ENCODE measurements around the gene KRTAP10-1. TPM values are rescaled to one million over a fixed set of nuclear protein-coding genes. Genes with fewer than 3 reads are reported as not detected.
"Not testable (repeated sequence)": the region's sequence is repeated elsewhere in the genome, so short reads cannot be mapped to it uniquely, and the experiment has no call there.

KRTAP10-1 gene
- total and polyA plus RNA-seq, 2 donors, result not detected

- no peaks in the 10 kb centered on the region for H3K9me3 ChIP-seq (ENCODE audit: control insufficient read depth in 2 of 2, insufficient read depth in 1 of 2, low read length in 1 of 2)
- WGBS, result 93% methylated on average over 30 of the region's 30 CpGs
- H3K4me3 ChIP-seq (ENCODE audit: low read length in 2 of 2), result no peak overlapping the region
- no peaks in the 10 kb centered on the region for H3K36me3 ChIP-seq (ENCODE audit: control insufficient read depth in 2 of 2, insufficient read depth in 2 of 2, low read length in 1 of 2)
- DNase-seq (ENCODE audit: low read depth in 6 of 9, low spot score in 9 of 9), result no peak
- H3K4me1 ChIP-seq (ENCODE audit: control insufficient read depth in 2 of 2, insufficient read depth in 2 of 2, low read length in 2 of 2), result peaks cover 0 to 3% of the 10 kb centered on the region in 2 donors
- H3K27ac ChIP-seq (ENCODE audit: low read depth in 1 of 2, low read length in 1 of 2), result no peak overlapping the region
- H3K27me3 ChIP-seq (ENCODE audit: control insufficient read depth in 2 of 2, insufficient read depth in 1 of 2, low read length in 1 of 2), result peaks cover 1 to 14% of the 10 kb centered on the region in 2 donors
These were observed 31.1 kb downstream of the KRTAP10-1 start for GRCh38 chr21:44508711-44509445.

- H3K4me3 ChIP-seq (ENCODE audit: low read length in 2 of 2), result no peak overlapping the region
- no peaks in the 10 kb centered on the region for H3K9me3 ChIP-seq (ENCODE audit: control insufficient read depth in 2 of 2, insufficient read depth in 1 of 2, low read length in 1 of 2)
- no peak overlapping the region for H3K27ac ChIP-seq (ENCODE audit: low read depth in 1 of 2, low read length in 1 of 2)
- H3K4me1 ChIP-seq (ENCODE audit: control insufficient read depth in 2 of 2, insufficient read depth in 2 of 2, low read length in 2 of 2), result peaks cover 0 to 3% of the 10 kb centered on the region in 2 donors
- no peak for DNase-seq (ENCODE audit: low read depth in 6 of 9, low spot score in 9 of 9)
- no peaks in the 10 kb centered on the region for H3K36me3 ChIP-seq (ENCODE audit: control insufficient read depth in 2 of 2, insufficient read depth in 2 of 2, low read length in 1 of 2)
- WGBS, result 96% methylated on average over 9 of the region's 9 CpGs
- peaks cover 3 to 19% of the 10 kb centered on the region in 2 donors for H3K27me3 ChIP-seq (ENCODE audit: control insufficient read depth in 2 of 2, insufficient read depth in 1 of 2, low read length in 1 of 2)
These were observed 31.6 kb downstream of the KRTAP10-1 start for GRCh38 chr21:44508426-44508710.

DNA sequence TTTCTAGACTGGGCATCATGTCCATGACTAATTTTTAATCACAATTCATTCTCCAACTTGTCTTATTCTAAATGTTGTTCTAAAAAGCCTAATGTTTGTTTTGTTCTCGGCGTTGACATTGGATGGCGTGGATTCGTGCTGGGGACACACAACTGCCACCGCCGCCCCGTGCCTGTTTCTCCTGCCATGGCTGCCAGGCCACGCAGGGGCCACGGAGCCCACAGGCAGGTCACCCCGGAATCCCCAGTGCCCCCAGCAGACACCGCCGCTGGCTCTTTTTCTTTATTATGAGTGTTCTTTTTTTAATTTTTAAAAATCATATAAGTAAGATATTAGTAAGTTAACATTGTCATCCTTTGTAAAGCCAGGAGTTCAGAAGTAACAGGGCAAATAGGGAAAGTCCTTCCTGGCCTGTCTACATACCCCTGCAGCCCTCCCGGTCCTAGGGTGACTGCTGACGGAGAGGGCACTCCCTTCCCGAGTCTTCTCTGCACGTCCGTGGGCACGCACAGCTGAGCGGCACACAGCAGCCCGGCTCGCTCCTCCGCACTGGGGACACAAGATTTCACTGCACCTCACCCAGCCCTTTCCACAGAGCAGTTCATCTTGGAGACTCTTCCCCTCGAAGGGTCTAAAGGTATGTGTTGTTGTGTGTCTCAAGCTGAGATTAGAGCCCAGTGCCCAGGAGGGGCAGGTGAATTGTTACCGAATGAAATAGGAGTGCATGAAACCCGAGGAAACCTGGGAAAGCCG is 32.1 kb downstream of the KRTAP10-1 start:
- H3K4me1 ChIP-seq (ENCODE audit: control insufficient read depth in 2 of 2, insufficient read depth in 2 of 2, low read length in 2 of 2), result peaks cover 0 to 3% of the 10 kb centered on the region in 2 donors
- no peak overlapping the region for H3K27ac ChIP-seq (ENCODE audit: low read depth in 1 of 2, low read length in 1 of 2)
- H3K4me3 ChIP-seq (ENCODE audit: low read length in 2 of 2), result no peak overlapping the region
- no peaks in the 10 kb centered on the region for H3K9me3 ChIP-seq (ENCODE audit: control insufficient read depth in 2 of 2, insufficient read depth in 1 of 2, low read length in 1 of 2)
- no peaks in the 10 kb centered on the region for H3K36me3 ChIP-seq (ENCODE audit: control insufficient read depth in 2 of 2, insufficient read depth in 2 of 2, low read length in 1 of 2)
- WGBS, result 94% methylated on average over 26 of the region's 26 CpGs
- DNase-seq (ENCODE audit: low read depth in 6 of 9, low spot score in 9 of 9), result no peak
- H3K27me3 ChIP-seq (ENCODE audit: control insufficient read depth in 2 of 2, insufficient read depth in 1 of 2, low read length in 1 of 2), result peaks cover 3 to 24% of the 10 kb centered on the region in 2 donors

DNA sequence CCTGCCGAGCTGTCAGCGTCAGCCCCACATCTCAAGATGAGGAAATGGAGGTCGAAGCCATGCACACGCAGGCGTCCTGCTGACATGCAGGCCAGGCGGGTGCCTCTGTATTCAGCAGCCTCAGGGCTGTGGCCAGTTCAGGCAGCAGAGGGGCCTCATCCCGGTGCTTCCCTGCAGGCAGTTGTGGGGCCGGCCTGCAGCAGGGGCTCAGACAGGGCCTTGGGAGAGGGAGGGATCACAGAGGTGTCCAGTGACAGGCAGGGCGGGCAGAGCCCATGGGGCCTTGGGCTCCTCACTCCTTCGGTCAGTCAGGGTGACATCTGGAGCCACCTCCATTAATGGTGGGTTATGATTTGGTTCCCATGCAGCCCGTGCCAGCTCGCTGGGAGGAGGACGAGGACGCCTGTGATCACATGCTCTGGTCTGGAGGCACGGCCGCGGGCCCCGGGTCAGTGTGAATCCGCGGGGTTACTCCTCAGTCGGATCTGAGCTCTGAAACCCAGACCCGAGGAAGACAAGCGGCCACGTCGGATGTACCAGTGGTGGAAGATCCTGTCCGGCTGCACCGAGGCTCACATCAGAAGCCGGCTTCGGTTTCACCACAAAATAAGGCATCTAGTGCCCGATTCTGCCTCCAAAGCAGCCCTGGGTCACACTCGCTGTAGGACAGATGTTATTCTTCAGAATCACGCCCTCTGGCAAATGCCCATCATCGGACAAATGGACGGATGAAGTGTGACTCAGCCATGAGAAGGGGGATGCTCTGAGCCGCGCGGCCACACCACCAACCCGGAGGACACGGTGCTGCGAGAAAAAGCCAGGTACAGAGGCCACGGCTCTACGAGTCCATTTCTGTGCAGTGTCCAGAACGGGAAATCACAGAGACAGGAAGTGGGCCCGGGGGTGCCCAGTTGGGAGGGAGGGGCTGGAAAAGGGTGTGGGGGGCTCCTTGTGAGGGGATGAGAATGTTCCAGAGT is 33.4 kb downstream of the KRTAP10-1 start:
- Histone ChIP-seq H3K4me1 (ENCODE audit: control insufficient read depth in 2 of 2, insufficient read depth in 2 of 2, low read length in 2 of 2) (peaks cover 0 to 3% of the 10 kb centered on the region in 2 donors), H3K36me3 (ENCODE audit: control insufficient read depth in 2 of 2, insufficient read depth in 2 of 2, low read length in 1 of 2) (no peaks in the 10 kb centered on the region), H3K27me3 (ENCODE audit: control insufficient read depth in 2 of 2, insufficient read depth in 1 of 2, low read length in 1 of 2) (peaks cover 3 to 29% of the 10 kb centered on the region in 2 donors), H3K27ac (ENCODE audit: low read depth in 1 of 2, low read length in 1 of 2) (no peak overlapping the region), H3K4me3 (ENCODE audit: low read length in 2 of 2) (no peak overlapping the region), H3K9me3 (ENCODE audit: control insufficient read depth in 2 of 2, insufficient read depth in 1 of 2, low read length in 1 of 2) (no peaks in the 10 kb centered on the region)
- 91% methylated on average over 44 of the region's 44 CpGs for WGBS
- no peak for DNase-seq (ENCODE audit: low read depth in 6 of 9, low spot score in 9 of 9)

- Histone ChIP-seq H3K4me3 (ENCODE audit: low read length in 2 of 2) (no peak overlapping the region), H3K4me1 (ENCODE audit: control insufficient read depth in 2 of 2, insufficient read depth in 2 of 2, low read length in 2 of 2) (peaks cover 0 to 3% of the 10 kb centered on the region in 2 donors), H3K27me3 (ENCODE audit: control insufficient read depth in 2 of 2, insufficient read depth in 1 of 2, low read length in 1 of 2) (peaks cover 3 to 29% of the 10 kb centered on the region in 2 donors), H3K9me3 (ENCODE audit: control insufficient read depth in 2 of 2, insufficient read depth in 1 of 2, low read length in 1 of 2) (no peaks in the 10 kb centered on the region), H3K27ac (ENCODE audit: low read depth in 1 of 2, low read length in 1 of 2) (no peak overlapping the region), H3K36me3 (ENCODE audit: control insufficient read depth in 2 of 2, insufficient read depth in 2 of 2, low read length in 1 of 2) (no peaks in the 10 kb centered on the region)
- DNase-seq (ENCODE audit: low read depth in 6 of 9, low spot score in 9 of 9), result no peak
- WGBS, result 92% methylated on average over 16 of the region's 16 CpGs
These were observed 34.2 kb downstream of the KRTAP10-1 start for GRCh38 chr21:44505673-44506278.

DNA sequence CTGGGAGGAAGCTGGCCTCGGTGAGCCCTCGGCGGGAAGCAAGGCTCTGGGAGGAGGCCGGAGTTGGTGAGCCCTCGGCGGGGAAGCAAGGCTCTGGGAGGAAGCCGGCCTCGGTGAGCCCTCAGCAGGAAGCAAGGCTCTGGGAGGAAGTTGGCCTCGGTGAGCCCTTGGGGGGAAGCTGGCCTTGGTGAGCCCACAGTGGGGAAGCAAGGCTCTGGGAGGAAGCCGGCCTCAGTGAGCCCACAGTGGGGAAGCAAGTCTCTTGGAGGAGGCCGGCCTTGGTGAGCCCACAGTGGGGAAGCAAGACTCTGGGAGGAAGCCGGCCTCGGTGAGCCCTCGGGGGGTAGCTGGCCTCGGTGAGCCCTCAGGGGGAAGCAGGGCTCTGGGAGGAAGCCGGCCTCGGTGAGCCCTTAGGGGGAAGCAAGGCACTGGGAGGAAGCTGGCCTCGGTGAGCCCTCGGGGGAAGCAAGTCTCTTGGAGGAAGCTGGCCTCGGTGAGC is 36.0 kb downstream of the KRTAP10-1 start:
- WGBS, result 29% methylated on average over 20 of the region's 20 CpGs
- DNase-seq (ENCODE audit: low read depth in 6 of 9, low spot score in 9 of 9), result no peak
- Histone ChIP-seq H3K4me3 (ENCODE audit: low read length in 2 of 2) (no peak overlapping the region), H3K9me3 (ENCODE audit: control insufficient read depth in 2 of 2, insufficient read depth in 1 of 2, low read length in 1 of 2) (no peaks in the 10 kb centered on the region), H3K27ac (ENCODE audit: low read depth in 1 of 2, low read length in 1 of 2) (no peak overlapping the region), H3K4me1 (ENCODE audit: control insufficient read depth in 2 of 2, insufficient read depth in 2 of 2, low read length in 2 of 2) (no peaks in the 10 kb centered on the region), H3K27me3 (ENCODE audit: control insufficient read depth in 2 of 2, insufficient read depth in 1 of 2, low read length in 1 of 2) (peaks cover 3 to 30% of the 10 kb centered on the region in 2 donors), H3K36me3 (ENCODE audit: control insufficient read depth in 2 of 2, insufficient read depth in 2 of 2, low read length in 1 of 2) (no peaks in the 10 kb centered on the region)

DNA sequence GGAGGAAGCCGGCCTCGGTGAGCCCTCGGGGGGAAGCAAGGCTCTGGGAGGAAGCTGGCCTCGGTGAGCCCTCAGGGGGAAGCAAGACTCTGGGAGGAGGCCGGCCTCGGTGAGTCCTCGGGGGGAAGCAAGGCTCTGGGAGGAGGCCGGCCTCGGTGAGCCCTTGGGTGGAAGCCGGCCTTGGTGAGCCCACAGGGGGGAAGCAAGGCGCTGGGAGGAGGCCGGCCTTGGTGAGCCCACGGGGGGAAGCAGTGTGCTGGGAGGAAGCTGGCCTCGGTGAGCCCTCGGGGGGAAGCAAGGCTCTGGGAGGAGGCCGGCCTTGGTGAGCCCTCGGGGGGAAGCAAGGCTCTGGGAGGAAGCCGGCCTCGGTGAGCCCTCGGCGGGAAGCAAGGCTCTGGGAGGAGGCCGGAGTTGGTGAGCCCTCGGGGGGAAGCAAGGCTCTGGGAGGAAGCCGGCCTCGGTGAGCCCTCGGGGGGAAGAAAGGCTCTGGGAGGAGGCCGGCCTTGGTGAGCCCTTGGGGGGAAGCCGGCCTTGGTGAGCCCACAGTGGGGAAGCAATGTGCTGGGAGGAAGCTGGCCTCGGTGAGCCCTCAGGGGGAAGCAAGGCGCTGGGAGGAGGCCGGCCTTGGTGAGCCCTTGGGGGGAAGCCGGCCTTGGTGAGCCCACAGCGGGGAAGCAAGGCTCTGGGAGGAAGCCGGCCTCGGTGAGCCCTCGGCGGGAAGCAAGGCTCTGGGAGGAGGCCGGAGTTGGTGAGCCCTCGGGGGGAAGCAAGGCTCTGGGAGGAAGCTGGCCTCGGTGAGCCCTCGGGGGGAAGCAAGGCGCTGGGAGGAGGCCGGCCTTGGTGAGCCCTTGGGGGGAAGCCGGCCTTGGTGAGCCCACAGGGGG is 36.7 kb downstream of the KRTAP10-1 start:
- not testable (repeated sequence) for H3K27ac ChIP-seq (ENCODE audit: low read depth in 1 of 2, low read length in 1 of 2)
- 76% methylated on average over 44 of the region's 44 CpGs for WGBS

More for the DNA sequence above, 36.7 kb downstream of the KRTAP10-1 start:
- H3K9me3 ChIP-seq (ENCODE audit: control insufficient read depth in 2 of 2, insufficient read depth in 1 of 2, low read length in 1 of 2); H3K4me3 ChIP-seq (ENCODE audit: low read length in 2 of 2); DNase-seq (ENCODE audit: low read depth in 6 of 9, low spot score in 9 of 9); H3K36me3 ChIP-seq (ENCODE audit: control insufficient read depth in 2 of 2, insufficient read depth in 2 of 2, low read length in 1 of 2); H3K4me1 ChIP-seq (ENCODE audit: control insufficient read depth in 2 of 2, insufficient read depth in 2 of 2, low read length in 2 of 2): not testable (repeated sequence)
- H3K27me3 ChIP-seq (ENCODE audit: control insufficient read depth in 2 of 2, insufficient read depth in 1 of 2, low read length in 1 of 2), result peaks cover 3 to 31% of the 10 kb centered on the region in 2 donors
